Cardiac fibroblast (primary cell): ENCODE measurements around the gene PARD3B.

Source experiments
- DNase-seq, 2 donors: peaks; one replicate each; pipeline versions ENCODE4 v3.0.0 to v3.0.0-alpha.2; 2010; ENCODE audit warnings: low read depth in 2 of 2
- H3K4me3 ChIP-seq, 2 donors: replicated peaks in 1 of 2; 1 replicate in 1 of 2; 2 replicates in 1 of 2; pipeline ENCODE4 v1.5.1; 2011; ENCODE audit warnings: low read depth in 2 of 2, low read length in 2 of 2, mild to moderate bottlenecking in 2 of 2, moderate library complexity in 1 of 2
- TF ChIP-seq, protein P1 (sequence below): IDR thresholded peaks from one replicate; pipeline ENCODE4 v1.5.1; 2011; ENCODE audit warnings: low read depth, mild to moderate bottlenecking, low read length, inconsistent platforms

Gene PARD3B

GRCh38 chr2:204529795-204530463, 15.3 kb upstream of the PARD3B start:
- no peak for DNase-seq
- no peak overlapping the region for H3K4me3 ChIP-seq
- TF ChIP-seq, protein P1, sequence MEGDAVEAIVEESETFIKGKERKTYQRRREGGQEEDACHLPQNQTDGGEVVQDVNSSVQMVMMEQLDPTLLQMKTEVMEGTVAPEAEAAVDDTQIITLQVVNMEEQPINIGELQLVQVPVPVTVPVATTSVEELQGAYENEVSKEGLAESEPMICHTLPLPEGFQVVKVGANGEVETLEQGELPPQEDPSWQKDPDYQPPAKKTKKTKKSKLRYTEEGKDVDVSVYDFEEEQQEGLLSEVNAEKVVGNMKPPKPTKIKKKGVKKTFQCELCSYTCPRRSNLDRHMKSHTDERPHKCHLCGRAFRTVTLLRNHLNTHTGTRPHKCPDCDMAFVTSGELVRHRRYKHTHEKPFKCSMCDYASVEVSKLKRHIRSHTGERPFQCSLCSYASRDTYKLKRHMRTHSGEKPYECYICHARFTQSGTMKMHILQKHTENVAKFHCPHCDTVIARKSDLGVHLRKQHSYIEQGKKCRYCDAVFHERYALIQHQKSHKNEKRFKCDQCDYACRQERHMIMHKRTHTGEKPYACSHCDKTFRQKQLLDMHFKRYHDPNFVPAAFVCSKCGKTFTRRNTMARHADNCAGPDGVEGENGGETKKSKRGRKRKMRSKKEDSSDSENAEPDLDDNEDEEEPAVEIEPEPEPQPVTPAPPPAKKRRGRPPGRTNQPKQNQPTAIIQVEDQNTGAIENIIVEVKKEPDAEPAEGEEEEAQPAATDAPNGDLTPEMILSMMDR = no peak

GRCh38 chr2:204530464-204530805, 14.8 kb upstream of the PARD3B start:
- TF ChIP-seq, protein P1 = no peak
- DNase-seq = no peak
- no peak overlapping the region for H3K4me3 ChIP-seq

GRCh38 chr2:204533629-204534370, 11.5 kb upstream of the PARD3B start:
- no peak overlapping the region for H3K4me3 ChIP-seq
- TF ChIP-seq, protein P1 = no peak
- peak in 1 of 2 donors; percentile 76 for DNase-seq

- no peak for DNase-seq
- TF ChIP-seq, protein P1 = no peak
- no peak overlapping the region for H3K4me3 ChIP-seq
Observed at GRCh38 chr2:204535356-204535755, 9.9 kb upstream of the PARD3B start.

- no peak overlapping the region for H3K4me3 ChIP-seq
- DNase-seq = no peak
- TF ChIP-seq, protein P1 = no peak
Observed at GRCh38 chr2:204535764-204536163, 9.5 kb upstream of the PARD3B start.

- TF ChIP-seq, protein P1 = no peak
- peak; percentile 50 to 74 for DNase-seq
- peak overlapping the region in 1 of 2 donors; percentile 37 for H3K4me3 ChIP-seq
Observed at GRCh38 chr2:204538182-204539018, 6.9 kb upstream of the PARD3B start.
